D341Med (cell line): ENCODE data around the gene VIPAS39.
"Not testable (repeated sequence)": the region's sequence is repeated elsewhere in the genome, so short reads cannot be mapped to it uniquely, and the experiment has no call there.

Experiments used
- DNase-seq: peaks from one replicate; pipeline ENCODE4 v3.0.0; 2012; ENCODE audit warnings: low spot score

The VIPAS39 gene

GRCh38 chr14:77470224-77470870 is 12.9 kb upstream of the VIPAS39 start:
- DNase-seq: no peak

- DNase-seq: no peak
These were observed 12.1 kb upstream of the VIPAS39 start for GRCh38 chr14:77469539-77469938.

- no peak for DNase-seq
These were observed 11.7 kb upstream of the VIPAS39 start for GRCh38 chr14:77469067-77469505.

- DNase-seq: no peak
These were observed 10.4 kb upstream of the VIPAS39 start for GRCh38 chr14:77467801-77468200.

GRCh38 chr14:77459072-77459723 is 1.8 kb upstream of the VIPAS39 start:
- DNase-seq: no peak

- DNase-seq: peak; percentile 57
These were observed 999 bp upstream of the VIPAS39 start for GRCh38 chr14:77458249-77458950.

- no peak for DNase-seq
These were observed 283 bp downstream of the VIPAS39 start for GRCh38 chr14:77457115-77457521.

- no peak for DNase-seq
These were observed 1.3 kb downstream of the VIPAS39 start for GRCh38 chr14:77455966-77456640.

GRCh38 chr14:77442196-77442595 is 15.2 kb downstream of the VIPAS39 start:
- DNase-seq: no peak

GRCh38 chr14:77439861-77440260 is 17.5 kb downstream of the VIPAS39 start:
- DNase-seq: no peak

- no peak for DNase-seq
These were observed 18.8 kb downstream of the VIPAS39 start for GRCh38 chr14:77438596-77438995.

- DNase-seq: no peak
These were observed 21.4 kb downstream of the VIPAS39 start for GRCh38 chr14:77436042-77436441.

GRCh38 chr14:77426396-77426795 is 31.0 kb downstream of the VIPAS39 start:
- no peak for DNase-seq

- no peak for DNase-seq
These were observed 32.5 kb downstream of the VIPAS39 start for GRCh38 chr14:77424862-77425261.

GRCh38 chr14:77423423-77423822 is 34.0 kb downstream of the VIPAS39 start, which contains the start of gene NOXRED1:
TSS of gene NOXRED1 (minus strand) at chr14:77423523. CDS start at chr14:77422889, 634 bp downstream.
- DNase-seq: no peak

GRCh38 chr14:77421201-77421600 is 36.2 kb downstream of the VIPAS39 start:
- DNase-seq: no peak

- DNase-seq: no peak
These were observed 40.6 kb downstream of the VIPAS39 start for GRCh38 chr14:77416836-77417235.

- DNase-seq: not testable (repeated sequence)
These were observed 41.3 kb downstream of the VIPAS39 start for GRCh38 chr14:77416098-77416497.

- DNase-seq: not testable (repeated sequence)
These were observed 41.9 kb downstream of the VIPAS39 start for GRCh38 chr14:77415403-77416030.

GRCh38 chr14:77409131-77409533 is 48.3 kb downstream of the VIPAS39 start:
- DNase-seq: no peak

GRCh38 chr14:77407158-77407557 is 50.2 kb downstream of the VIPAS39 start:
- no peak for DNase-seq

- DNase-seq: no peak
These were observed 50.7 kb downstream of the VIPAS39 start for GRCh38 chr14:77406718-77407117.
